Natural killer cell (primary cell): ENCODE measurements around the gene PLCH1. TPM values are rescaled to one million over a fixed set of nuclear protein-coding genes. Genes with fewer than 3 reads are reported as not detected.

Experiments
- ATAC-seq, 3 donors: fragments of 150-1000 bp in 2 of 3; fragments of 200-7000 bp in 1 of 3; cut with Tn5 transposase; 1 replicate in 1 of 3; 2 replicates in 2 of 3; pipeline ENCODE4 v1.10.0; 2021; ENCODE audit warnings: mild to moderate bottlenecking in 2 of 3, moderate library complexity in 2 of 3
- DNase-seq, 2 donors: peaks; one replicate each; pipeline versions ENCODE4 v3.0.0 to v3.0.0-alpha.2; 2013 to 2021; ENCODE audit warnings: mixed read lengths in 1 of 2
- H3K27ac ChIP-seq: one replicate; pipeline ENCODE4 v1.5.1; 2013; ENCODE audit warnings: mild to moderate bottlenecking, low read length
- H3K27me3 ChIP-seq: one replicate; pipeline ENCODE4 v1.6.1; 2013; ENCODE audit warnings: low read length; ENCODE audit not compliant: control insufficient read depth, insufficient read depth
- H3K36me3 ChIP-seq: one replicate; pipeline ENCODE4 v1.6.1; 2013; ENCODE audit warnings: low read length; ENCODE audit not compliant: control insufficient read depth, insufficient read depth
- H3K4me1 ChIP-seq: one replicate; pipeline ENCODE4 v1.6.1; 2013; ENCODE audit warnings: low read length; ENCODE audit not compliant: control insufficient read depth, insufficient read depth
- H3K4me3 ChIP-seq: one replicate; pipeline ENCODE4 v1.5.1; 2013; ENCODE audit warnings: low read length
- H3K9me3 ChIP-seq: one replicate; pipeline ENCODE4 v1.6.1; 2013; ENCODE audit warnings: low read length; ENCODE audit not compliant: control insufficient read depth, insufficient read depth
- H3K27ac Mint-ChIP-seq, 2 donors: one replicate each; pipeline ENCODE4 v1.8.0; 2022; ENCODE audit warnings: mild to moderate bottlenecking in 2 of 2, mixed read lengths in 2 of 2, moderate library complexity in 1 of 2
- H3K27me3 Mint-ChIP-seq, 2 donors: one replicate each; pipeline ENCODE4 v1.8.0; 2022; ENCODE audit warnings: low read depth in 2 of 2, mixed read lengths in 2 of 2
- H3K36me3 Mint-ChIP-seq: one replicate; pipeline ENCODE4 v1.8.0; 2022; ENCODE audit warnings: mixed read lengths
- H3K4me1 Mint-ChIP-seq, 2 donors: one replicate each; pipeline ENCODE4 v1.8.0; 2022; ENCODE audit warnings: mixed read lengths in 2 of 2
- H3K4me3 Mint-ChIP-seq: one replicate; pipeline ENCODE4 v1.8.0; 2022; ENCODE audit warnings: mild to moderate bottlenecking, moderate library complexity, mixed read lengths
- H3K9me3 Mint-ChIP-seq, 2 donors: one replicate each; pipeline ENCODE4 v1.8.0; 2022; ENCODE audit warnings: mixed read lengths in 2 of 2
- CTCF ChIP-seq: fragments of 200-600 bp; IDR thresholded peaks from one replicate; pipeline ENCODE4 v1.8.0; 2022; ENCODE audit warnings: antibody characterized with exemption
- WGBS: methylation state at CpG from one replicate; pipeline ENCODE4 v1.1.7; 2013; ENCODE audit warnings: missing lambda C conversion rate; ENCODE audit not compliant: insufficient coverage; 5-methylcytosine and 5-hydroxymethylcytosine counted together
- intact Hi-C: fragments of 100-400 bp; cut with micrococcal nuclease; formaldehyde crosslinking; loops from one replicate; pipeline ENCODE4 v1.14.2; 2022
- total RNA-seq, 4 donors: library from RNA; stranded (reverse); fragments of 120-200 nt in 1 of 4; gene quantifications; one replicate each; pipeline versions ENCODE4 v1.2.3 to v1.2.4, GENCODE V29; 2013 to 2022

The PLCH1 gene
- total RNA-seq, 3 donors from 2014 or later (not counting 1 experiment from before 2014, with no cell fraction given), result 0.05 to 0.26 (median 0.08) TPM

GRCh38 chr3:155431856-155432570 lies 312.9 kb downstream of the PLCH1 start:
- TF ChIP-seq CTCF, result no peak
- H3K9me3 ChIP-seq, result peaks cover 10% of the 10 kb centered on the region
- H3K4me1 ChIP-seq, result no peaks in the 10 kb centered on the region
- H3K27me3 ChIP-seq, result no peaks in the 10 kb centered on the region
- no peak overlapping the region for H3K4me3 ChIP-seq
- no peaks in the 10 kb centered on the region for H3K36me3 ChIP-seq
- Mint-ChIP-seq H3K9me3 (peaks cover 1 to 4% of the 10 kb centered on the region in 2 donors), H3K4me3 (no peak overlapping the region), H3K27ac (no peak overlapping the region), H3K4me1 (no peaks in the 10 kb centered on the region), H3K27me3 (no peaks in the 10 kb centered on the region), H3K36me3 (no peaks in the 10 kb centered on the region)
- ATAC-seq (no peak), DNase-seq (no peak)
- 91% methylated on average over 6 of the region's 7 CpGs for WGBS
- intact Hi-C loops, result no loop called here
- no peak overlapping the region for H3K27ac ChIP-seq

GRCh38 chr3:155428563-155428962 lies 316.3 kb downstream of the PLCH1 start:
- Histone ChIP-seq H3K27me3 (no peaks in the 10 kb centered on the region), H3K36me3 (no peaks in the 10 kb centered on the region), H3K4me3 (no peak overlapping the region), H3K4me1 (no peaks in the 10 kb centered on the region), H3K9me3 (peaks cover 10% of the 10 kb centered on the region), H3K27ac (no peak overlapping the region)
- no peak for TF ChIP-seq CTCF
- intact Hi-C loops, result no loop called here
- no peak overlapping the region for H3K4me3 Mint-ChIP-seq
- H3K4me1 Mint-ChIP-seq, result no peaks in the 10 kb centered on the region
- H3K9me3 Mint-ChIP-seq, result peaks cover 4 to 6% of the 10 kb centered on the region in 2 donors
- H3K27ac Mint-ChIP-seq, result no peak overlapping the region
- no peaks in the 10 kb centered on the region for H3K36me3 Mint-ChIP-seq
- no peak for ATAC-seq
- 93% methylated on average over 4 of the region's 4 CpGs for WGBS
- DNase-seq, result no peak
- H3K27me3 Mint-ChIP-seq, result no peaks in the 10 kb centered on the region

- Histone ChIP-seq H3K9me3 (peaks cover 10% of the 10 kb centered on the region), H3K27me3 (no peaks in the 10 kb centered on the region), H3K4me1 (no peaks in the 10 kb centered on the region), H3K4me3 (no peak overlapping the region), H3K27ac (no peak overlapping the region), H3K36me3 (no peaks in the 10 kb centered on the region)
- Mint-ChIP-seq H3K9me3 (peaks cover 4 to 6% of the 10 kb centered on the region in 2 donors), H3K36me3 (no peaks in the 10 kb centered on the region), H3K4me1 (no peaks in the 10 kb centered on the region), H3K27me3 (no peaks in the 10 kb centered on the region), H3K4me3 (no peak overlapping the region), H3K27ac (no peak overlapping the region)
- DNase-seq, result no peak
- TF ChIP-seq CTCF, result no peak
- 88% methylated on average over 3 of the region's 3 CpGs for WGBS
- intact Hi-C loops, result no loop called here
- ATAC-seq, result no peak
These were observed 318.2 kb downstream of the PLCH1 start for GRCh38 chr3:155426524-155427230.
